Progenitor cell of endocrine pancreas (in vitro differentiated cells): Measurements from ENCODE around the gene CCDC85B. TPM values are rescaled to one million over a fixed set of nuclear protein-coding genes. Genes with fewer than 3 reads are reported as not detected.
A peak's percentile ranks its signal among the peaks of the same experiment; 100 is the strongest.

ENCODE experiments used
- DNase-seq: peaks from one replicate; pipeline ENCODE4 v3.0.0; 2021; ENCODE audit warnings: low spot score; ENCODE audit not compliant: unreplicated experiment
- H3K27ac Mint-ChIP-seq: 2 replicates; pipeline ENCODE4 v1.8.0; 2021; ENCODE audit warnings: mild to moderate bottlenecking, moderate library complexity, mixed read lengths
- H3K27me3 Mint-ChIP-seq: 2 replicates; pipeline ENCODE4 v1.8.0; 2021; ENCODE audit warnings: mixed read lengths
- H3K36me3 Mint-ChIP-seq: 2 replicates; pipeline ENCODE4 v1.8.0; 2022; ENCODE audit warnings: mixed read lengths; ENCODE audit not compliant: insufficient read depth
- H3K4me1 Mint-ChIP-seq: 2 replicates; pipeline ENCODE4 v1.8.0; 2021; ENCODE audit warnings: low read depth, mixed read lengths
- H3K4me3 Mint-ChIP-seq: 2 replicates; pipeline ENCODE4 v1.8.0; 2021; ENCODE audit warnings: low read depth, mild to moderate bottlenecking, moderate library complexity, mixed read lengths
- H3K9me3 Mint-ChIP-seq: 2 replicates; pipeline ENCODE4 v1.8.0; 2021; ENCODE audit warnings: low read depth, mixed read lengths
- CTCF ChIP-seq: fragments of 200-600 bp; sonication (generic); IDR thresholded peaks from one replicate; pipeline ENCODE4 v1.5.0; 2021; ENCODE audit warnings: antibody characterized with exemption, mild to moderate bottlenecking; ENCODE audit not compliant: unreplicated experiment
- total RNA-seq: library from RNA; stranded (reverse); gene quantifications from 2 replicates; pipeline ENCODE4 v1.2.1, GENCODE V29; 2021

The CCDC85B gene
- total RNA-seq, 1 donor from 2014 or later = 7.4 TPM

DNA sequence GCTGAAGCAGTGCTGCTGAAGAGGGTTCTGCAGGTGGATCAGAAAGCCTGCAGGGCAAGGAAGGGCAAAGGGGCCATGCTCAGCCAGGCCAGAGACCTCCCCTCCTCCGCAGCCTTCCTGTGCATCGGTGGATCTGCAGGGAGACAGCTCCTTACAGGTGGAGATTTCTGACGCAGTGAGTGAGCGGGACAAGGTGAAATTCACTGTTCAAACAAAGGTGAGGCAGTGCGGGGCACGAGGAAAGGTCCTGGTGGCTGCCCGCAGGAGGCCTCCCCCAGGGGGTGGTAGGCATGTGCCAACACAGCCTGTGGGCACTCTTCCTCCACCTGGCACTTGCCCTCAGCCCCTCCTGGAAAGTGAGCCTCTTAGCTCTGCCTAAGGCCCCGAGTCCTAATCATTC is 41.1 kb upstream of the CCDC85B start:
- H3K27me3 Mint-ChIP-seq = no peaks in the 10 kb centered on the region
- peaks cover 4% of the 10 kb centered on the region for H3K4me1 Mint-ChIP-seq
- TF ChIP-seq CTCF = no peak
- H3K9me3 Mint-ChIP-seq = no peaks in the 10 kb centered on the region
- no peak for DNase-seq
- H3K36me3 Mint-ChIP-seq = peaks cover 16% of the 10 kb centered on the region
- H3K27ac Mint-ChIP-seq = no peak overlapping the region
- no peak overlapping the region for H3K4me3 Mint-ChIP-seq

GRCh38 chr11:65849771-65850216 is 40.7 kb upstream of the CCDC85B start:
- Mint-ChIP-seq H3K27ac (no peak overlapping the region), H3K27me3 (no peaks in the 10 kb centered on the region), H3K9me3 (no peaks in the 10 kb centered on the region), H3K36me3 (peaks cover 20% of the 10 kb centered on the region), H3K4me1 (peaks cover 1% of the 10 kb centered on the region), H3K4me3 (no peak overlapping the region)
- no peak for TF ChIP-seq CTCF
- DNase-seq = no peak

- no peak overlapping the region for H3K4me3 Mint-ChIP-seq
- H3K9me3 Mint-ChIP-seq = no peaks in the 10 kb centered on the region
- peak overlapping the region; percentile 64 for H3K27ac Mint-ChIP-seq
- no peak for TF ChIP-seq CTCF
- H3K36me3 Mint-ChIP-seq = peaks cover 21% of the 10 kb centered on the region
- DNase-seq = no peak
- no peaks in the 10 kb centered on the region for H3K27me3 Mint-ChIP-seq
- peaks cover 1% of the 10 kb centered on the region for H3K4me1 Mint-ChIP-seq
Observed at GRCh38 chr11:65850217-65851082, 40.0 kb upstream of the CCDC85B start.

DNA sequence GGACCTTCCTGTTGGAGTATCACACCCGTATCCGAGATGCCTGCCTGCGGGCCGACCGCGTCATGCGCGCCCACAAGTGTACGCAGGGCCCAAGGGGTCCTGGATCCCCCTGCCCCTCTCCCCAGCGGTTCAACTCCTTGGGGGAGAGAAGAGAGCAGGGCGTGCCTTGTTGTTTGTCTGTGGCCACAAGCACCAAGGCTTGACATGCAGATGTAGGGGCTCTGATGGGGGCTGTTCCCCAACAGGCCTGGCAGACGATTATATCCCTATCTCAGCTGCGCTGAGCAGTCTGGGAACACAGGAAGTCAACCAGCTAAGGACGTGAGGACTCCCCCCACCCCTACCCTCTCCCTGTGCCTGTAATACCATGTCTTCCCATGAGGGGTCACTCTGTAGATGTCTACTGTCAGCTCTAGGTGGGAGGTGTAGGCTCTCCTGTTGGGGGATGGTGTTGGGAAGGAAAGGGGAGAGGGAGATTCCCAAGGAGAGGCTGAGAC is 39.3 kb upstream of the CCDC85B start:
- Mint-ChIP-seq H3K27ac (no peak overlapping the region), H3K4me3 (no peak overlapping the region), H3K9me3 (no peaks in the 10 kb centered on the region), H3K36me3 (peaks cover 23% of the 10 kb centered on the region), H3K4me1 (peaks cover 5% of the 10 kb centered on the region), H3K27me3 (no peaks in the 10 kb centered on the region)
- DNase-seq = no peak
- peak; percentile 42 for TF ChIP-seq CTCF

GRCh38 chr11:65851811-65852507 is 38.5 kb upstream of the CCDC85B start:
- TF ChIP-seq CTCF = no peak
- Mint-ChIP-seq H3K36me3 (peaks cover 31% of the 10 kb centered on the region), H3K4me1 (peaks cover 12% of the 10 kb centered on the region), H3K4me3 (no peak overlapping the region), H3K9me3 (no peaks in the 10 kb centered on the region), H3K27ac (peak overlapping the region; percentile 67), H3K27me3 (no peaks in the 10 kb centered on the region)
- DNase-seq = no peak
